NCI-H2196 (cell line): Measurements from ENCODE around the gene PAAF1.
A peak's percentile ranks its signal among the peaks of the same experiment; 100 is the strongest.

Experiments
- DNase-seq: peaks from one replicate; lab custom pipeline; 2025; ENCODE audit not compliant: unreplicated experiment; lab: John Stamatoyannopoulos, UW

PAAF1 gene

GRCh38 chr11:73969991-73970800 is 93.4 kb downstream of the PAAF1 start:
- no peak for DNase-seq

- no peak for DNase-seq
Observed at GRCh38 chr11:73971175-73971719, 94.4 kb downstream of the PAAF1 start.

GRCh38 chr11:73972187-73972586 is 95.4 kb downstream of the PAAF1 start:
- no peak for DNase-seq

GRCh38 chr11:73972620-73973449 is 96.0 kb downstream of the PAAF1 start:
- no peak for DNase-seq

GRCh38 chr11:73974604-73975478 is 98.0 kb downstream of the PAAF1 start:
- DNase-seq: no peak

GRCh38 chr11:73975479-73975757 is 98.6 kb downstream of the PAAF1 start:
- DNase-seq: no peak

- DNase-seq: no peak
Observed at GRCh38 chr11:73976451-73977151, 99.8 kb downstream of the PAAF1 start.

- DNase-seq: no peak
Observed at GRCh38 chr11:73977856-73978519, 101.2 kb downstream of the PAAF1 start.

GRCh38 chr11:73978576-73979086 is 101.8 kb downstream of the PAAF1 start:
- DNase-seq: no peak

- peak; percentile 88 for DNase-seq
Observed at GRCh38 chr11:73980001-73980961, 103.5 kb downstream of the PAAF1 start.
